ENCODE results near the gene NOS1AP. TPM values are rescaled to one million over a fixed set of nuclear protein-coding genes. Genes with fewer than 3 reads are reported as not detected.
"Not testable (repeated sequence)": the region's sequence is repeated elsewhere in the genome, so short reads cannot be mapped to it uniquely, and the experiment has no call there.

Gene NOS1AP
- total RNA-seq, 1 donor from 2014 or later = 2.0 TPM

DNA sequence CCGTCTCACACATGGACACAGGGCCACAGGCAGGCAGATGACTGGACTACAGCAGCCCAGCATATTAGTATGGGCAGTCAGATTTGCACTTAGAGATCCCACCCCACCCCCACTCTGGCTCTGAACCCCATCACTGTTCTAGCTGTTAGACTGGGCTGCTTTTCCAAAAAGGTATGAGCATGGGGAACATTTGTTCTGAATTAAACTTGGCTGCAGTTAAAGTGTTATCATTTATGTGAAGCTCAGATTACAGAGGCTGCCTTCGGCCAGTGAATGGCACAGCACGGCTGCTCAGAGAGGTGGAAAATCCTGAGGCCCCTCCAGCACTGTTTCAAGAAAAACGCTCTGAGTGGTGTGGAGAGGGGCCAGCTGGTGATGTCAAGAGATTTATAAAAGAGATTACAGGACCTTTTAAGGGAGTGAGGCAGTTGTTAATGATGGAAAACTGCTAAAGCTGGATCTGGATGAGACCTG, 6.9 kb upstream of the NOS1AP start:
- TF ChIP-seq POLR2AphosphoS5 (IDR thresholded peaks at IDR 0.05; ENCODE audit: insufficient read depth in 1 of 2, low read depth in 1 of 2) = no peak
- TF ChIP-seq, protein P1, sequence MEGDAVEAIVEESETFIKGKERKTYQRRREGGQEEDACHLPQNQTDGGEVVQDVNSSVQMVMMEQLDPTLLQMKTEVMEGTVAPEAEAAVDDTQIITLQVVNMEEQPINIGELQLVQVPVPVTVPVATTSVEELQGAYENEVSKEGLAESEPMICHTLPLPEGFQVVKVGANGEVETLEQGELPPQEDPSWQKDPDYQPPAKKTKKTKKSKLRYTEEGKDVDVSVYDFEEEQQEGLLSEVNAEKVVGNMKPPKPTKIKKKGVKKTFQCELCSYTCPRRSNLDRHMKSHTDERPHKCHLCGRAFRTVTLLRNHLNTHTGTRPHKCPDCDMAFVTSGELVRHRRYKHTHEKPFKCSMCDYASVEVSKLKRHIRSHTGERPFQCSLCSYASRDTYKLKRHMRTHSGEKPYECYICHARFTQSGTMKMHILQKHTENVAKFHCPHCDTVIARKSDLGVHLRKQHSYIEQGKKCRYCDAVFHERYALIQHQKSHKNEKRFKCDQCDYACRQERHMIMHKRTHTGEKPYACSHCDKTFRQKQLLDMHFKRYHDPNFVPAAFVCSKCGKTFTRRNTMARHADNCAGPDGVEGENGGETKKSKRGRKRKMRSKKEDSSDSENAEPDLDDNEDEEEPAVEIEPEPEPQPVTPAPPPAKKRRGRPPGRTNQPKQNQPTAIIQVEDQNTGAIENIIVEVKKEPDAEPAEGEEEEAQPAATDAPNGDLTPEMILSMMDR (IDR thresholded peaks at IDR 0.05) = no peak
- no peak for TF ChIP-seq POLR2A (IDR thresholded peaks at IDR 0.05)
- H3K4me1 ChIP-seq = no peaks in the 10 kb centered on the region
- intact Hi-C loops (cut with DNase I) = no loop called here
- H3K4me3 ChIP-seq = no peak overlapping the region
- H3K27me3 ChIP-seq = no peaks in the 10 kb centered on the region
- H3K9me3 ChIP-seq = no peaks in the 10 kb centered on the region
- H3K36me3 ChIP-seq = no peaks in the 10 kb centered on the region
- H3K27ac ChIP-seq = no peak overlapping the region
- DNase-seq (ENCODE audit: extremely low spot score in 2 of 2) = no peak

DNA sequence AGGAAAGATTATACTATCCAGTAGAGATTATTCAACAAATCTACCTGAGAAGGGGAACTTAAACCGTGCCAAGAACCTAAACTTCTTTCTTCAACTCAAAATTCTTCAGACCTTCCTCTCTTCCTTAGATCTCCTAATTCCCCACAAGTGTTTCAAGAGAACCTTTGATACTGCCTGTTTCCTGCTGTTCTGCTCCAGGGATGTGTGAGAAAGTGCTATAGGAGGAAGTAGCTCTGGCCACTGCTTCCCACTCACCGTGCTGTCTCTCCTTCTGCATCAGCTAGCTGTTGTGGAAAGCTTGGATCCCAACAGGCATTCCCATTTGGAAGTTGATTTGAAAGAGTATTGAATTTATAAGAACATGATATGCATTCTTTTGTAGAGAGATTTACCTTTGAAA, 4.5 kb upstream of the NOS1AP start:
- H3K4me1 ChIP-seq = peaks cover 1% of the 10 kb centered on the region
- DNase-seq (ENCODE audit: extremely low spot score in 2 of 2) = no peak
- no peak overlapping the region for H3K4me3 ChIP-seq
- no peak overlapping the region for H3K27ac ChIP-seq
- H3K36me3 ChIP-seq = no peaks in the 10 kb centered on the region
- intact Hi-C loops (cut with DNase I) = no loop called here
- no peaks in the 10 kb centered on the region for H3K9me3 ChIP-seq
- TF ChIP-seq POLR2A (IDR thresholded peaks at IDR 0.05) (no peak), POLR2AphosphoS5 (IDR thresholded peaks at IDR 0.05; ENCODE audit: insufficient read depth in 1 of 2, low read depth in 1 of 2) (no peak)
- TF ChIP-seq, protein P1 (IDR thresholded peaks at IDR 0.05) = no peak
- no peaks in the 10 kb centered on the region for H3K27me3 ChIP-seq

DNA sequence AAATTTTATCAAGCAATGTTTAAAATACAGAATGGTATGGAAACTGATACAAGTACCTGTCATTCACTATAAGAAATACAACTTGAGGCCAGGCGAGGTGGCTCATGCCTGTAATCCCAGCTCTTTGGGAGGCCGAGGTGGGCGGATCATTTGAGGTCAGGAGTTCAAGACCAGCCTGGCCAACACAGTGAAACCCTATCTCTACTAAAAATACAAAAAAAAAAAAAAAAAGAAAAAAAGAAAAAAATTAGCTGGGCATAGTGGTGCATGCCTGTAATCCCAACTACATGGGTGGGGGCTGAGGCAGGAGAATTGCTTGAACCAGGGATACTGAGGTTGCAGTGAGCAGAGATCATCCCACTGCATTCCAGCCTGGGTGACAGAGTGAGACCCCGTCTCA, 2.7 kb upstream of the NOS1AP start:
- H3K9me3 ChIP-seq; H3K4me3 ChIP-seq; H3K27me3 ChIP-seq; H3K36me3 ChIP-seq; H3K27ac ChIP-seq; intact Hi-C loops (cut with DNase I); DNase-seq (ENCODE audit: extremely low spot score in 2 of 2): not testable (repeated sequence)
- peaks cover 11% of the 10 kb centered on the region for H3K4me1 ChIP-seq

DNA sequence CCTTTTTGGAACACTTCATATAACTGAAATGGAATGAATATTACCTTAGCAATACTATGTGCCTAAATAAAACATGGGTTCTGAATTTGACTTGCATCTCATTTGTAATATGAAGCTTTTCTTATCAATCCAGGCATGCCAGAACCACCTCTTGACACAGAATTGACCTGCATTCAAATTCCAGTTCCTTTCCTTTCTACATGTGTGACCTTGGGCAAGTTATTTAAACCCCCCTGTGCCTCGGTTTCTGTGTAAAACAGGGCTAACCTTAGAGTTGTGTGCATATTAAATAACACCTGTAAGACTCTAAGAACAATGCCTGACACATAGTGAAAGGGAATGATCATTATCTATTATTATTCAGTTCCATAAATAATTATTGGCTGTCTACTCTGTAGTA, 2.0 kb upstream of the NOS1AP start:
- intact Hi-C loops (cut with DNase I) = no loop called here
- TF ChIP-seq POLR2A (IDR thresholded peaks at IDR 0.05) (no peak), POLR2AphosphoS5 (IDR thresholded peaks at IDR 0.05; ENCODE audit: insufficient read depth in 1 of 2, low read depth in 1 of 2) (no peak)
- TF ChIP-seq, protein P1 (IDR thresholded peaks at IDR 0.05) = no peak
- no peaks in the 10 kb centered on the region for H3K9me3 ChIP-seq
- H3K36me3 ChIP-seq = no peaks in the 10 kb centered on the region
- no peak overlapping the region for H3K4me3 ChIP-seq
- no peaks in the 10 kb centered on the region for H3K27me3 ChIP-seq
- DNase-seq (ENCODE audit: extremely low spot score in 2 of 2) = no peak
- peaks cover 11% of the 10 kb centered on the region for H3K4me1 ChIP-seq
- H3K27ac ChIP-seq = no peak overlapping the region

DNA sequence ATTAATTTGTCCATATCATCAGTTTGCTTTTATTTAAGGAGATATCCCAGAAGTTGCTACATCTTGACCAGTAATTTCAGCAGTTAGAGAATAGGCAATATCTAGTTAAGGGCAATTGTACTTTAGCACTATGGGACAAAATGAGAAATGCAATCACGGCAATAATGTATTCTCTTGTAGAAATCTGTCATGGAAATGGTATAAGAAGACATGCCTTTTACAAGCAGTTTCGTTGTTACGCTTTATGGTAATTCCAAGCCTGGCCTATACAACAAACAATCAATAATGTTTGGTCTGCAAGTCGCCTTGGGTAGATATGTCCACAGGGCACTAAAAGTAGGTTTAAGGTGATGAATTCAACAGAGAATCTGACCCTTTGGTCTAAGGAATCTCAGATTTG, 1.2 kb upstream of the NOS1AP start:
- no peak overlapping the region for H3K27ac ChIP-seq
- H3K4me1 ChIP-seq = peaks cover 11% of the 10 kb centered on the region
- H3K27me3 ChIP-seq = no peaks in the 10 kb centered on the region
- DNase-seq (ENCODE audit: extremely low spot score in 2 of 2) = no peak
- H3K4me3 ChIP-seq = no peak overlapping the region
- no peaks in the 10 kb centered on the region for H3K9me3 ChIP-seq
- intact Hi-C loops (cut with DNase I) = no loop called here
- H3K36me3 ChIP-seq = no peaks in the 10 kb centered on the region
- TF ChIP-seq, protein P1 (IDR thresholded peaks at IDR 0.05) = no peak
- TF ChIP-seq POLR2AphosphoS5 (IDR thresholded peaks at IDR 0.05; ENCODE audit: insufficient read depth in 1 of 2, low read depth in 1 of 2) = no peak
- no peak for TF ChIP-seq POLR2A (IDR thresholded peaks at IDR 0.05)

Measured in vagina (tissue), 2 donors.